H1 (cell line): Measurements from ENCODE around the gene ACSL6. TPM values are rescaled to one million over a fixed set of nuclear protein-coding genes. Genes with fewer than 3 reads are reported as not detected.

Experiments used
- CTCF ChIA-PET: fragments of 300-600 bp; sonication (Branson Sonifier 250); formaldehyde crosslinking; loops from one replicate; lab custom pipeline; 2021; ENCODE audit not compliant: partially characterized antibody; lab: Charles Lee
- POLR2A ChIA-PET: fragments of 300-600 bp; sonication (Branson Sonifier 250); formaldehyde crosslinking; loops from one replicate; lab custom pipeline; 2021; ENCODE audit warnings: inconsistent platforms; ENCODE audit not compliant: partially characterized antibody; lab: Charles Lee
- DNase-seq, 2 experiments: peaks; one replicate each; pipeline versions ENCODE4 v3.0.0 to v3.0.0-alpha.2; 2010 to 2022; ENCODE audit warnings: low spot score in 2 of 2, low read depth in 1 of 2, mixed read lengths in 1 of 2
- FAIRE-seq: peaks from 2 replicates; lab custom pipeline; 2011; peaks lifted over from hg19 to GRCh38; lab: Jason Lieb, UNC
- H2AFZ ChIP-seq: 2 replicates; pipeline ENCODE4 v1.8.1; 2012; ENCODE audit warnings: low read length, inconsistent platforms
- H2AK5ac ChIP-seq: 2 replicates; pipeline ENCODE4 v1.6.1; 2013; ENCODE audit warnings: low read depth, low read length
- H2BK120ac ChIP-seq: replicated peaks from 2 replicates; pipeline ENCODE3; 2013; ENCODE audit warnings: low read depth, low read length, inconsistent platforms
- H2BK12ac ChIP-seq: 2 replicates; pipeline ENCODE4 v1.6.1; 2013; ENCODE audit warnings: low read depth, low read length
- H2BK15ac ChIP-seq: 2 replicates; pipeline ENCODE4 v1.6.1; 2013; ENCODE audit warnings: low read length
- H2BK20ac ChIP-seq: 2 replicates; pipeline ENCODE4 v1.6.1; 2013; ENCODE audit warnings: low read length
- H2BK5ac ChIP-seq: 2 replicates; pipeline ENCODE4 v1.6.1; 2013; ENCODE audit warnings: low read depth, low read length
- H3K14ac ChIP-seq: 2 replicates; pipeline ENCODE4 v1.6.1; 2013; ENCODE audit warnings: inconsistent platforms; ENCODE audit not compliant: insufficient read length
- H3K18ac ChIP-seq: 2 replicates; pipeline ENCODE4 v1.6.1; 2013; ENCODE audit warnings: low read length; ENCODE audit errors: extremely low read depth
- H3K23ac ChIP-seq: 2 replicates; pipeline ENCODE4 v1.6.1; 2013; ENCODE audit warnings: inconsistent platforms; ENCODE audit not compliant: insufficient read length
- H3K23me2 ChIP-seq: 2 replicates; pipeline ENCODE4 v1.6.1; 2013; ENCODE audit warnings: low read depth, low read length
- H3K27ac ChIP-seq: 2 replicates; pipeline ENCODE4 v1.6.1; 2011; ENCODE audit warnings: low read depth, low read length, inconsistent platforms
- H3K27me3 ChIP-seq, 4 experiments: replicated peaks in 1 of 4; 1 replicate in 1 of 4; 2 replicates in 3 of 4; pipeline versions ENCODE4 v1.6.1 to v1.8.1; 2011 to 2013; ENCODE audit warnings: low read length in 3 of 4, mild to moderate bottlenecking in 3 of 4, inconsistent platforms in 2 of 4, mixed read lengths in 2 of 4, moderate library complexity in 1 of 4; ENCODE audit not compliant: control insufficient read depth in 3 of 4, insufficient read depth in 3 of 4; ENCODE audit errors: extremely low read depth in 1 of 4
- H3K36me3 ChIP-seq, 4 experiments: 2 replicates each; pipeline versions ENCODE4 v1.6.1 to v1.8.1; 2011 to 2013; ENCODE audit warnings: mild to moderate bottlenecking in 4 of 4, low read length in 3 of 4, moderate library complexity in 2 of 4, control low read depth in 1 of 4, inconsistent platforms in 1 of 4; ENCODE audit not compliant: insufficient read depth in 4 of 4, control insufficient read depth in 2 of 4
- H3K4ac ChIP-seq: replicated peaks from 2 replicates; pipeline ENCODE3; 2013; ENCODE audit warnings: low read length, low read depth, mixed read lengths, inconsistent platforms; ENCODE audit not compliant: insufficient read length
- H3K4me1 ChIP-seq, 4 experiments: replicated peaks in 1 of 4; 1 replicate in 1 of 4; 2 replicates in 3 of 4; pipeline versions ENCODE4 v1.6.1 to v1.8.1; 2011 to 2013; ENCODE audit warnings: low read length in 3 of 4, inconsistent platforms in 2 of 4, mixed read lengths in 1 of 4; ENCODE audit not compliant: insufficient read depth in 4 of 4, control insufficient read depth in 3 of 4
- H3K4me2 ChIP-seq, 2 experiments: 2 replicates each; pipeline versions ENCODE4 v1.6.1 to v1.8.1; 2011 to 2013; ENCODE audit warnings: low read depth in 2 of 2, low read length in 2 of 2, control low read depth in 1 of 2, inconsistent platforms in 1 of 2, mild to moderate bottlenecking in 1 of 2; ENCODE audit not compliant: insufficient read depth in 1 of 2
- H3K4me3 ChIP-seq, 4 experiments: fragments of 200-600, 300-600 bp in 1 of 4; sonication (generic), shearing (Covaris generic), sonication (Bioruptor Twin) in 1 of 4; 2 replicates each; pipeline versions ENCODE4 v1.5.1 to v1.8.1; 2011 to 2016; ENCODE audit warnings: low read length in 4 of 4, low read depth in 3 of 4, control low read depth in 2 of 4, inconsistent platforms in 2 of 4, mild to moderate bottlenecking in 2 of 4, mixed read lengths in 1 of 4, moderate library complexity in 1 of 4; ENCODE audit not compliant: insufficient read depth in 2 of 4; ENCODE audit errors: extremely low read depth in 1 of 4
- H3K56ac ChIP-seq: replicated peaks from 2 replicates; pipeline ENCODE3; 2013; ENCODE audit warnings: low read depth, mild to moderate bottlenecking, mixed read lengths, low read length, inconsistent platforms; ENCODE audit not compliant: insufficient read length
- H3K79me1 ChIP-seq: 2 replicates; pipeline ENCODE4 v1.6.1; 2013; ENCODE audit warnings: low read depth, low read length, control low read depth
- H3K79me2 ChIP-seq, 2 experiments: 2 replicates each; pipeline versions ENCODE4 v1.6.1 to v1.8.1; 2012 to 2013; ENCODE audit warnings: low read length in 2 of 2, mild to moderate bottlenecking in 2 of 2, inconsistent platforms in 1 of 2; ENCODE audit not compliant: insufficient read depth in 2 of 2, control insufficient read depth in 1 of 2
- H3K9ac ChIP-seq, 4 experiments: replicated peaks in 1 of 4; 1 replicate in 1 of 4; 2 replicates in 3 of 4; pipeline versions ENCODE4 v1.6.1 to v1.8.1; 2011 to 2013; ENCODE audit warnings: low read depth in 3 of 4, low read length in 3 of 4, control low read depth in 2 of 4, mild to moderate bottlenecking in 2 of 4, moderate library complexity in 2 of 4, inconsistent platforms in 1 of 4; ENCODE audit errors: extremely low read depth in 1 of 4
- H3K9me3 ChIP-seq, 2 experiments: 2 replicates each; pipeline versions ENCODE4 v1.6.1 to v1.8.1; 2012 to 2013; ENCODE audit warnings: mild to moderate bottlenecking in 2 of 2, moderate library complexity in 2 of 2, control low read depth in 1 of 2, inconsistent platforms in 1 of 2, low read depth in 1 of 2, low read length in 1 of 2, mixed read lengths in 1 of 2; ENCODE audit not compliant: insufficient read depth in 2 of 2
- H4K20me1 ChIP-seq, 2 experiments: replicated peaks in 1 of 2; 2 replicates each; pipeline versions ENCODE3 to v1.8.1; 2011 to 2013; ENCODE audit warnings: inconsistent platforms in 2 of 2, low read length in 2 of 2, mild to moderate bottlenecking in 1 of 2; ENCODE audit not compliant: insufficient read depth in 2 of 2, control insufficient read depth in 1 of 2
- H4K5ac ChIP-seq: 2 replicates; pipeline ENCODE4 v1.6.1; 2013; ENCODE audit warnings: low read length, low read depth, mixed read lengths, inconsistent platforms; ENCODE audit not compliant: insufficient read length
- H4K8ac ChIP-seq: 2 replicates; pipeline ENCODE4 v1.8.0; 2013; ENCODE audit warnings: mild to moderate bottlenecking, moderate library complexity, low read length, inconsistent platforms; ENCODE audit not compliant: insufficient read depth; ENCODE audit errors: extremely low read depth
- H4K91ac ChIP-seq: replicated peaks from 2 replicates; pipeline ENCODE3; 2013; ENCODE audit warnings: low read length, mixed read lengths, inconsistent platforms; ENCODE audit not compliant: insufficient read length
- BCL11A ChIP-seq, 2 experiments: IDR thresholded peaks; one replicate each; pipeline ENCODE4 v1.6.1; 2011; ENCODE audit warnings: low read depth in 2 of 2, low read length in 2 of 2, mild to moderate bottlenecking in 2 of 2
- BRCA1 ChIP-seq: IDR thresholded peaks from 2 replicates; pipeline ENCODE4 v1.6.1; 2012; ENCODE audit warnings: low read depth, low read length, improper control_type of control experiment
- CREB1 ChIP-seq: IDR thresholded peaks from 2 replicates; pipeline ENCODE4 v1.6.1; 2012; ENCODE audit warnings: inconsistent platforms
- EZH2 ChIP-seq: fragments of 200-600 bp; sonication (generic); IDR thresholded peaks from 2 replicates; pipeline ENCODE4 v1.7.1; 2012; ENCODE audit warnings: low read depth, mild to moderate bottlenecking, moderate library complexity, low read length, inconsistent platforms; ENCODE audit not compliant: severe bottlenecking
- KDM4A ChIP-seq: IDR thresholded peaks from one replicate; pipeline ENCODE4 v1.7.1; 2012; ENCODE audit warnings: low read depth, mild to moderate bottlenecking, moderate library complexity, low read length, inconsistent platforms; ENCODE audit not compliant: severe bottlenecking
- KDM5A ChIP-seq: fragments of 200-600 bp; IDR thresholded peaks from 2 replicates; pipeline ENCODE4 v1.7.1; 2012; ENCODE audit warnings: mild to moderate bottlenecking, low read length, inconsistent platforms, mixed read lengths
- RBBP5 ChIP-seq: IDR thresholded peaks from 2 replicates; pipeline ENCODE4 v1.7.1; 2012; ENCODE audit warnings: low read depth, mild to moderate bottlenecking, inconsistent platforms, low read length, moderate library complexity, borderline replicate concordance
- RFX5 ChIP-seq: IDR thresholded peaks from 2 replicates; pipeline ENCODE4 v1.6.1; 2011; ENCODE audit warnings: low read depth, low read length, improper control_type of control experiment, borderline replicate concordance
- SIN3A ChIP-seq, 2 experiments: IDR thresholded peaks in 1 of 2; conservative IDR thresholded peaks in 1 of 2; 2 replicates each; pipeline ENCODE4 v1.6.1; 2011 to 2012; ENCODE audit warnings: low read length in 2 of 2, improper control_type of control experiment in 1 of 2, low read depth in 1 of 2, mild to moderate bottlenecking in 1 of 2
- SP4 ChIP-seq: IDR thresholded peaks from 2 replicates; pipeline ENCODE4 v1.6.1; 2012; ENCODE audit warnings: low read length, inconsistent platforms
- SUZ12 ChIP-seq: fragments of 200-600 bp; sonication (generic); IDR thresholded peaks from 2 replicates; pipeline ENCODE4 v1.6.1; 2012; ENCODE audit warnings: mild to moderate bottlenecking, inconsistent platforms, low read length, moderate library complexity, mixed read lengths
- TAF7 ChIP-seq: optimal IDR thresholded peaks from 2 replicates; pipeline ENCODE3; 2011; ENCODE audit warnings: low read depth, mild to moderate bottlenecking, inconsistent platforms, low read length, moderate library complexity, borderline replicate concordance
- USF2 ChIP-seq: IDR thresholded peaks from 2 replicates; pipeline ENCODE4 v1.6.1; 2011; ENCODE audit warnings: low read length, improper control_type of control experiment
- ZNF274 ChIP-seq: IDR thresholded peaks from 2 replicates; pipeline ENCODE4 v1.7.0; 2012; ENCODE audit warnings: low read length, borderline replicate concordance; ENCODE audit errors: extremely low read depth
- WGBS, 2 experiments: shearing (Covaris generic) in 1 of 2; methylation state at CpG; one replicate each; pipeline versions ENCODE4 v1.1.6 to v1.1.7; 2013 to 2015; ENCODE audit warnings: low lambda C conversion rate in 2 of 2, mixed read lengths in 2 of 2, inconsistent platforms in 1 of 2, low coverage in 1 of 2, missing lambda C conversion rate in 1 of 2; ENCODE audit not compliant: insufficient replicate concordance in 2 of 2, insufficient coverage in 1 of 2, insufficient read length in 1 of 2; ENCODE audit errors: extremely low coverage in 1 of 2, missing lambda C conversion rate in 1 of 2; 5-methylcytosine and 5-hydroxymethylcytosine counted together
- polyA plus RNA-seq, 7 experiments: library from polyadenylated mRNA; depleted of rRNA in 3 of 7; stranded (reverse) in 5 of 7; unstranded in 2 of 7; fragments of >200 nt in 5 of 7; fragments of 200-250 nt in 2 of 7; gene quantifications; 1 replicate in 5 of 7; 2 replicates in 1 of 7; 4 replicates in 1 of 7; pipeline versions ENCODE4 v1.2.1 to v1.2.3, GENCODE V29; 2011 to 2013; ENCODE audit warnings: missing spikeins in 2 of 7, mixed read lengths in 2 of 7
- total RNA-seq: library from RNA; stranded (reverse); fragmentation: NEBNext Ultra II Directional; extraction: Animal tissue kit (Norgen Biotek cat#: 25700); gene quantifications from 2 replicates; pipeline ENCODE4 v1.2.1, GENCODE V29; 2021

The ACSL6 gene
- total and polyA plus RNA-seq, 2 of the 8 experiments (the other 6 are each of a cell fraction or from before 2014, with no cell fraction given): 2.3 to 2.4 TPM

DNA sequence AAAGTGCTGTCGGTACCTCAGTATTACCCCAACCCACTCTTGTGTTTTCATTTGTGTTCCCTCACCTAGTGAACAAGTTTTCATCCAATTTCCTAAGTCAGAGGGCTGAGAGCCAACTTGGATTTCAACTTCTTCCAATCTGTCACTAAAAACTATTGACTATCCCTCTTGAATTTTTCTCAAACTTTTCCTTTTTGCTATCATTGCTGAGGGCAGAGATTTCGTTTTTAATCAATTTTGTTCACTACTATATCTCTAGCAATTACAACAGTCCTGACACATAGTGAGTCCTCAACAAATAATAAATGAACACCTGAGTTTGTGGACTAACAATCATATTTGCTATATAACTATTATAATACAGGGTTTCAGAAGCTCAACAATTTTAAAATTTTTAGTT is 95.0 kb downstream of the ACSL6 start:
- Histone ChIP-seq H3K9ac (no peak overlapping the region), H4K5ac (no peak overlapping the region), H2BK20ac (no peak overlapping the region), H4K8ac (no peak overlapping the region), H3K79me1 (no peaks in the 10 kb centered on the region), H3K27ac (no peak overlapping the region), H3K27me3 (no peaks in the 10 kb centered on the region), H4K20me1 (no peaks in the 10 kb centered on the region), H2BK120ac (no peak overlapping the region), H2BK12ac (no peak overlapping the region), H2AK5ac (no peak overlapping the region), H3K4me3 (no peak overlapping the region), H3K14ac (no peak overlapping the region), H2AFZ (no peak overlapping the region), H4K91ac (no peak overlapping the region), H3K9me3 (no peaks in the 10 kb centered on the region), H3K79me2 (no peaks in the 10 kb centered on the region), H3K23me2 (no peaks in the 10 kb centered on the region), H3K4me2 (no peak overlapping the region), H2BK5ac (no peak overlapping the region), H3K36me3 (no peaks in the 10 kb centered on the region), H3K56ac (no peak overlapping the region), H3K4ac (no peak overlapping the region), H2BK15ac (no peak overlapping the region), H3K4me1 (no peaks in the 10 kb centered on the region), H3K23ac (no peak overlapping the region), H3K18ac (no peak overlapping the region)
- no peak for FAIRE-seq
- ChIA-PET POLR2A (no interaction called here), CTCF (no interaction called here)
- 78% methylated on average over 2 of the region's 2 CpGs; no CpG with 5 or more reads in 1 of the 2 experiments for WGBS, 2 experiments
- no peak for DNase-seq
- no peak for TF ChIP-seq BRCA1
- TF ChIP-seq KDM5A: no peak
- no peak for TF ChIP-seq USF2
- TF ChIP-seq SIN3A (conservative IDR thresholded peaks at IDR 0.05 in 1 of 2, IDR thresholded peaks at IDR 0.05 in 1 of 2; ENCODE audit: low read depth in 1 of 2, low read length in 2 of 2): no peak
- no peak for TF ChIP-seq ZNF274
- TF ChIP-seq TAF7: no peak
- TF ChIP-seq SUZ12: no peak
- no peak for TF ChIP-seq EZH2
- no peak for TF ChIP-seq KDM4A
- TF ChIP-seq RFX5: no peak
- no peak for TF ChIP-seq BCL11A (IDR thresholded peaks at IDR 0.05; ENCODE audit: low read depth in 2 of 2, low read length in 2 of 2)
- no peak for TF ChIP-seq RBBP5
- no peak for TF ChIP-seq CREB1
- TF ChIP-seq SP4: no peak
